ENCODE measurements around the gene GPR35.
"Not testable (repeated sequence)": the region's sequence is repeated elsewhere in the genome, so short reads cannot be mapped to it uniquely, and the experiment has no call there.

The GPR35 gene

GRCh38 chr2:240663546-240664190 lies 38.4 kb downstream of the GPR35 start:
- no peak for DNase-seq

- DNase-seq, result no peak
Observed at GRCh38 chr2:240664622-240665021, 39.3 kb downstream of the GPR35 start.

GRCh38 chr2:240670402-240670801 lies 45.1 kb downstream of the GPR35 start:
- DNase-seq, result no peak

GRCh38 chr2:240670950-240671349 lies 45.7 kb downstream of the GPR35 start:
- DNase-seq, result no peak

GRCh38 chr2:240672076-240672700 lies 46.9 kb downstream of the GPR35 start:
- DNase-seq, result no peak

GRCh38 chr2:240672701-240673190 lies 47.5 kb downstream of the GPR35 start:
- DNase-seq, result peak; percentile 18

- DNase-seq, result not testable (repeated sequence)
Observed at GRCh38 chr2:240674461-240675184, 49.3 kb downstream of the GPR35 start.

GRCh38 chr2:240675345-240675744 lies 50.1 kb downstream of the GPR35 start:
- DNase-seq, result not testable (repeated sequence)

GRCh38 chr2:240678043-240678442 lies 52.8 kb downstream of the GPR35 start:
- not testable (repeated sequence) for DNase-seq

- not testable (repeated sequence) for DNase-seq
Observed at GRCh38 chr2:240678909-240679308, 53.6 kb downstream of the GPR35 start.

GRCh38 chr2:240680185-240680584 lies 54.9 kb downstream of the GPR35 start:
- DNase-seq, result not testable (repeated sequence)
